ACC112 (cell line): ENCODE results near the gene ZGRF1.
A peak's percentile ranks its signal among the peaks of the same experiment; 100 is the strongest.

Experiments
- H2AFZ ChIP-seq: fragments of 200-600 bp; sonication (generic); one replicate; pipeline ENCODE4 v1.6.0; 2017; ENCODE audit warnings: antibody characterized with exemption, low read length; ENCODE audit not compliant: unreplicated experiment
- H3K27ac ChIP-seq: fragments of 200-600 bp; sonication (generic); 2 replicates; pipeline ENCODE4 v1.5.1; 2014; ENCODE audit warnings: low read depth, mild to moderate bottlenecking, antibody characterized with exemption, low read length, moderate library complexity
- H3K27me3 ChIP-seq: fragments of 200-600 bp; sonication (generic); 2 replicates; pipeline ENCODE4 v1.6.1; 2014; ENCODE audit warnings: mild to moderate bottlenecking, antibody characterized with exemption, low read length, moderate library complexity, mixed read lengths; ENCODE audit not compliant: insufficient read depth
- H3K36me3 ChIP-seq: fragments of 200-600 bp; sonication (generic); 2 replicates; pipeline ENCODE4 v1.6.1; 2016; ENCODE audit warnings: mild to moderate bottlenecking, antibody characterized with exemption, low read length, moderate library complexity, mixed read lengths; ENCODE audit not compliant: insufficient read depth
- H3K4me1 ChIP-seq: fragments of 200-600 bp; sonication (generic); one replicate; pipeline ENCODE4 v1.6.1; 2016; ENCODE audit warnings: low read length, mixed read lengths; ENCODE audit not compliant: insufficient read depth, unreplicated experiment, control insufficient read depth
- H3K4me3 ChIP-seq: fragments of 200-600 bp; sonication (generic); 2 replicates; pipeline ENCODE4 v1.5.1; 2014; ENCODE audit warnings: mild to moderate bottlenecking, low read depth, low read length
- H3K79me2 ChIP-seq: fragments of 200-600 bp; sonication (generic); one replicate; pipeline ENCODE4 v1.6.0; 2016; ENCODE audit warnings: low read length; ENCODE audit not compliant: control insufficient read depth, unreplicated experiment, insufficient read depth

Gene ZGRF1

GRCh38 chr4:112655270-112655669 is 18.6 kb upstream of the ZGRF1 start:
- no peak overlapping the region for H2AFZ ChIP-seq
- H3K27me3 ChIP-seq: no peaks in the 10 kb centered on the region
- no peaks in the 10 kb centered on the region for H3K79me2 ChIP-seq
- H3K4me1 ChIP-seq: no peaks in the 10 kb centered on the region
- H3K4me3 ChIP-seq: no peak overlapping the region
- H3K27ac ChIP-seq: no peak overlapping the region
- H3K36me3 ChIP-seq: peaks cover 26% of the 10 kb centered on the region

- Histone ChIP-seq H3K36me3 (peaks cover 24% of the 10 kb centered on the region), H3K27ac (no peak overlapping the region), H3K4me3 (no peak overlapping the region), H2AFZ (no peak overlapping the region), H3K27me3 (no peaks in the 10 kb centered on the region), H3K79me2 (no peaks in the 10 kb centered on the region), H3K4me1 (peaks cover 4% of the 10 kb centered on the region)
Measured at GRCh38 chr4:112652216-112652615, 15.5 kb upstream of the ZGRF1 start.

GRCh38 chr4:112651641-112652040 is 14.9 kb upstream of the ZGRF1 start:
- H3K79me2 ChIP-seq: no peaks in the 10 kb centered on the region
- H3K4me3 ChIP-seq: no peak overlapping the region
- no peak overlapping the region for H2AFZ ChIP-seq
- H3K36me3 ChIP-seq: peaks cover 24% of the 10 kb centered on the region
- H3K27me3 ChIP-seq: no peaks in the 10 kb centered on the region
- H3K27ac ChIP-seq: no peak overlapping the region
- H3K4me1 ChIP-seq: peaks cover 4% of the 10 kb centered on the region

GRCh38 chr4:112650332-112650731 is 13.6 kb upstream of the ZGRF1 start:
- H3K27me3 ChIP-seq: no peaks in the 10 kb centered on the region
- peaks cover 4% of the 10 kb centered on the region for H3K4me1 ChIP-seq
- no peak overlapping the region for H3K4me3 ChIP-seq
- no peak overlapping the region for H3K27ac ChIP-seq
- peaks cover 24% of the 10 kb centered on the region for H3K36me3 ChIP-seq
- H3K79me2 ChIP-seq: no peaks in the 10 kb centered on the region
- no peak overlapping the region for H2AFZ ChIP-seq

- H2AFZ ChIP-seq: no peak overlapping the region
- H3K4me1 ChIP-seq: peaks cover 4% of the 10 kb centered on the region
- H3K79me2 ChIP-seq: no peaks in the 10 kb centered on the region
- no peaks in the 10 kb centered on the region for H3K27me3 ChIP-seq
- H3K36me3 ChIP-seq: peaks cover 17% of the 10 kb centered on the region
- H3K4me3 ChIP-seq: no peak overlapping the region
- peak overlapping the region; percentile 27; the same call in 1 of the 2 replicates for H3K27ac ChIP-seq
Measured at GRCh38 chr4:112649055-112649408, 12.3 kb upstream of the ZGRF1 start.

GRCh38 chr4:112648263-112649054 is 11.8 kb upstream of the ZGRF1 start:
- H3K79me2 ChIP-seq: no peaks in the 10 kb centered on the region
- H2AFZ ChIP-seq: peak overlapping the region; percentile 28
- H3K4me3 ChIP-seq: no peak overlapping the region
- no peaks in the 10 kb centered on the region for H3K27me3 ChIP-seq
- peaks cover 14% of the 10 kb centered on the region for H3K36me3 ChIP-seq
- peaks cover 4% of the 10 kb centered on the region for H3K4me1 ChIP-seq
- peak overlapping the region; percentile 27 for H3K27ac ChIP-seq

GRCh38 chr4:112647785-112648184 is 11.1 kb upstream of the ZGRF1 start:
- no peak overlapping the region for H3K4me3 ChIP-seq
- H2AFZ ChIP-seq: no peak overlapping the region
- peaks cover 4% of the 10 kb centered on the region for H3K4me1 ChIP-seq
- H3K36me3 ChIP-seq: peaks cover 14% of the 10 kb centered on the region
- no peaks in the 10 kb centered on the region for H3K27me3 ChIP-seq
- H3K27ac ChIP-seq: no peak overlapping the region
- H3K79me2 ChIP-seq: peaks cover 1% of the 10 kb centered on the region

- Histone ChIP-seq H2AFZ (no peak overlapping the region), H3K27me3 (no peaks in the 10 kb centered on the region), H3K4me1 (peaks cover 4% of the 10 kb centered on the region), H3K4me3 (no peak overlapping the region), H3K36me3 (peaks cover 10% of the 10 kb centered on the region), H3K79me2 (peaks cover 10% of the 10 kb centered on the region), H3K27ac (no peak overlapping the region)
Measured at GRCh38 chr4:112646632-112647537, 10.2 kb upstream of the ZGRF1 start.

GRCh38 chr4:112645541-112646329 is 9.0 kb upstream of the ZGRF1 start:
- H3K27me3 ChIP-seq: no peaks in the 10 kb centered on the region
- H3K27ac ChIP-seq: no peak overlapping the region
- peaks cover 4% of the 10 kb centered on the region for H3K36me3 ChIP-seq
- H3K79me2 ChIP-seq: peaks cover 16% of the 10 kb centered on the region
- no peak overlapping the region for H2AFZ ChIP-seq
- peaks cover 4% of the 10 kb centered on the region for H3K4me1 ChIP-seq
- H3K4me3 ChIP-seq: no peak overlapping the region
